ENCODE data around the gene ABCF2. TPM values are rescaled to one million over a fixed set of nuclear protein-coding genes. Genes with fewer than 3 reads are reported as not detected.

The ABCF2 gene
- total and polyA plus RNA-seq, 4 donors: 6.3 to 15.6 (median 10.5) TPM

DNA sequence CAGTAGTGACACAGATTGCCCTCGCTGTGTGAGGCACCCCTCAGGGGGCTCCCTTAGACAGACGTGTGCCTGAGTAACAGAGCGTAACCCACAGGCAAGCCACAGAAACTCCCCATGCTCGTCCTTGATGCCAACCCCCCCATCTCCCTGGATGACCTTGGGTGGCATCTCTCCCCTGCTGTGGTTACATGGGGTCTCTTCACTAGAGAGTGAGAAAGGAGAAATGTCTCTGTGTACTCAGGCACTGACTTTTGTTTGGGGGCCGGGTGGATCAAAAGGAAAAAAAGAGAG, 38.8 kb downstream of the ABCF2 start (continued):
- no peak for TF ChIP-seq ZBTB33 (IDR thresholded peaks at IDR 0.05)
- no peak for TF ChIP-seq EGR1 (IDR thresholded peaks at IDR 0.05; ENCODE audit: low read depth in 2 of 2)
- TF ChIP-seq, protein P1, sequence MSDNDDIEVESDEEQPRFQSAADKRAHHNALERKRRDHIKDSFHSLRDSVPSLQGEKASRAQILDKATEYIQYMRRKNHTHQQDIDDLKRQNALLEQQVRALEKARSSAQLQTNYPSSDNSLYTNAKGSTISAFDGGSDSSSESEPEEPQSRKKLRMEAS (IDR thresholded peaks at IDR 0.05): no peak

GRCh38 chr7:151187409-151188251, 39.4 kb downstream of the ABCF2 start:
- Histone ChIP-seq H3K36me3 (ENCODE audit: control insufficient read depth in 4 of 4, insufficient read depth in 3 of 4, low read depth in 1 of 4, low read length in 3 of 4) (no peaks in the 10 kb centered on the region), H3K4me3 (ENCODE audit: low read depth in 1 of 3, low read length in 3 of 3) (no peak overlapping the region), H3K27me3 (ENCODE audit: control insufficient read depth in 4 of 4, insufficient read depth in 4 of 4, low read length in 3 of 4) (no peaks in the 10 kb centered on the region), H3K9ac (ENCODE audit: low read depth in 1 of 2, low read length in 2 of 2) (no peak overlapping the region), H3K4me1 (ENCODE audit: control insufficient read depth in 4 of 4, insufficient read depth in 4 of 4, low read length in 3 of 4) (no peaks in the 10 kb centered on the region), H3K9me3 (ENCODE audit: control insufficient read depth in 4 of 4, low read length in 3 of 4) (no peaks in the 10 kb centered on the region), H3K27ac (ENCODE audit: low read depth in 1 of 2, low read length in 2 of 2) (no peak overlapping the region)
- WGBS: 84% methylated on average over 22 of the region's 22 CpGs
- no peak for DNase-seq (ENCODE audit: low spot score)
- TF ChIP-seq HNF4G (IDR thresholded peaks at IDR 0.05) (no peak), GABPA (IDR thresholded peaks at IDR 0.05 in 1 of 2, conservative IDR thresholded peaks at IDR 0.05 in 1 of 2) (no peak), NR2F2 (IDR thresholded peaks at IDR 0.05) (no peak), YY1 (IDR thresholded peaks at IDR 0.05) (no peak), RXRA (IDR thresholded peaks at IDR 0.05) (no peak)
- TF ChIP-seq, protein P2, sequence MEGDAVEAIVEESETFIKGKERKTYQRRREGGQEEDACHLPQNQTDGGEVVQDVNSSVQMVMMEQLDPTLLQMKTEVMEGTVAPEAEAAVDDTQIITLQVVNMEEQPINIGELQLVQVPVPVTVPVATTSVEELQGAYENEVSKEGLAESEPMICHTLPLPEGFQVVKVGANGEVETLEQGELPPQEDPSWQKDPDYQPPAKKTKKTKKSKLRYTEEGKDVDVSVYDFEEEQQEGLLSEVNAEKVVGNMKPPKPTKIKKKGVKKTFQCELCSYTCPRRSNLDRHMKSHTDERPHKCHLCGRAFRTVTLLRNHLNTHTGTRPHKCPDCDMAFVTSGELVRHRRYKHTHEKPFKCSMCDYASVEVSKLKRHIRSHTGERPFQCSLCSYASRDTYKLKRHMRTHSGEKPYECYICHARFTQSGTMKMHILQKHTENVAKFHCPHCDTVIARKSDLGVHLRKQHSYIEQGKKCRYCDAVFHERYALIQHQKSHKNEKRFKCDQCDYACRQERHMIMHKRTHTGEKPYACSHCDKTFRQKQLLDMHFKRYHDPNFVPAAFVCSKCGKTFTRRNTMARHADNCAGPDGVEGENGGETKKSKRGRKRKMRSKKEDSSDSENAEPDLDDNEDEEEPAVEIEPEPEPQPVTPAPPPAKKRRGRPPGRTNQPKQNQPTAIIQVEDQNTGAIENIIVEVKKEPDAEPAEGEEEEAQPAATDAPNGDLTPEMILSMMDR (IDR thresholded peaks at IDR 0.05; ENCODE audit: low read depth, low read length, missing input control): no peak
- TF ChIP-seq, protein P3, sequence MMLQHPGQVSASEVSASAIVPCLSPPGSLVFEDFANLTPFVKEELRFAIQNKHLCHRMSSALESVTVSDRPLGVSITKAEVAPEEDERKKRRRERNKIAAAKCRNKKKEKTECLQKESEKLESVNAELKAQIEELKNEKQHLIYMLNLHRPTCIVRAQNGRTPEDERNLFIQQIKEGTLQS (IDR thresholded peaks at IDR 0.05): no peak

DNA sequence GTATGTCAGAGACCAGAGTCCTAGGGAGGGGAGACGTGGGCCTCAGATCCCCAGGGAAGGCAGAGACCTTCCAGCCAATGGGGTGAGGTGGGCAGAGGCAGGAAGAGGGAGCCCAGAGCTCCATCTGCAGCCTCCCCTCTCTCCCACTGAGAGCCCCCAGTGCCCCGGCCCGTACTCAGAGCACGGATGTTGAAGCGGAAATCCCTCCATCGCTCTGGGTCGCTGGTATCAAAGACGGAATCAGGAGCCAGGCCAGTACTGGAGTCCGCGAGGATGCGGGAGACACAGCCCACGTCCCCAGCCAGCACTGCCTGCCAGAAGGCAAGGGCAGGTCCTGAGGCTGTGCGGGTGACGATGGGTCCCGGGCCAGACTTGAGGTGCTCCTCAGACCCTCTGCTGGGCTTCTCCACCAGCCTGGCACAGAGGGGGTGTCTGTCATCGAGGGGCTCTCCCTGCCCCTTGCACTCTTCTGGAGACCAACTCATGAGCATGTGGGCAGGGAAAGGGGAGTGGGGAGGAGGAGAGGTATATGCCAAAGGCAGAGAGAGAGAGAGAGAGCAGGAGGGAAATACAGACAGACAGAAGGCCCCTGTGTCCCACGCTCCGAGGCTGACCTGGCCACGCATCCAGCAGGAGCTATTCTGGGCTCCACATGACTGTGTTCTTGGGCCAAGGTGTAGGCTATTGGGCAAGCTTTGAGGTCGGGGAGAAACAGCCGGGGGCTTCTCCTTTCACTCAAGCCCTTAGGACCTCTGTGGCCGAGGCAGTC, 40.2 kb downstream of the ABCF2 start, which contains the start of gene ASB10:
Gene ASB10 (minus strand): TSS at position 611 of the 769 bp plus-strand sequence. CDS start 120 bp downstream, at position 491.
- TF ChIP-seq, protein P1 (IDR thresholded peaks at IDR 0.05): no peak

More for the DNA sequence above, 40.2 kb downstream of the ABCF2 start, which contains the start of gene ASB10:
- DNase-seq (ENCODE audit: low spot score): no peak
- WGBS: 90% methylated on average over 22 of the region's 22 CpGs
- no peak within 1 kb of the TSS for H3K4me3 ChIP-seq (ENCODE audit: low read depth in 1 of 3, low read length in 3 of 3)
- no peak within 1 kb of the TSS for H3K27ac ChIP-seq (ENCODE audit: low read depth in 1 of 2, low read length in 2 of 2)
- no peaks in the 10 kb centered on the region for H3K27me3 ChIP-seq (ENCODE audit: control insufficient read depth in 4 of 4, insufficient read depth in 4 of 4, low read length in 3 of 4)
- no peaks in the 10 kb centered on the region for H3K4me1 ChIP-seq (ENCODE audit: control insufficient read depth in 4 of 4, insufficient read depth in 4 of 4, low read length in 3 of 4)
- no peak within 1 kb of the TSS for H3K9ac ChIP-seq (ENCODE audit: low read depth in 1 of 2, low read length in 2 of 2)
- H3K36me3 ChIP-seq (ENCODE audit: control insufficient read depth in 4 of 4, insufficient read depth in 3 of 4, low read depth in 1 of 4, low read length in 3 of 4): no peaks in the 10 kb centered on the region
- H3K9me3 ChIP-seq (ENCODE audit: control insufficient read depth in 4 of 4, low read length in 3 of 4): no peaks in the 10 kb centered on the region
